GM18511 (cell line): Measurements from ENCODE around the gene MGAT5.
"Not testable (repeated sequence)": the region's sequence is repeated elsewhere in the genome, so short reads cannot be mapped to it uniquely, and the experiment has no call there.

ENCODE experiments used
- ATAC-seq: cut with Tn5 transposase; IDR thresholded peaks from one replicate; pipeline ENCODE4 v1.9.1; 2021; ENCODE audit warnings: mild to moderate bottlenecking, moderate library complexity; ENCODE audit not compliant: unreplicated experiment

The MGAT5 gene

DNA sequence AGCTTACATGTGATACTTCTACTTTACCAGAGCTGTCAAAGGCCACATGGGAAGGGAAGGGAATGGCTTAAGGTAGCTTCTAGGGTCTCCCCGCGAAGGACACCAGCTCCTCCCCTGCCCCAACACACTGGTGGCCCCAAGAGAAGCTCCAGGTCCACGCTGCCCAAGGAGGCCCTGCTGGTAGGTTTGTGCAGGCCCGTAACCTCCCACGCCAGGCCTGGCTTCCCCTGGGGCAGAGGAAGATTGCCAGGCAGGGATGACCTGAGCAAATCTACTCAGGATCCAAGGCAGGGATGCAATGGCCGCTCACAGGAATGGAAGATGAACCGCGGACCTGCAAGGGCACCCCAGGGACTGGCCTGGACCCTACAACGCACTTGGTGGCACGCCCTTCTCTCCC lies 205.1 kb downstream of the MGAT5 start:
- no peak for ATAC-seq

DNA sequence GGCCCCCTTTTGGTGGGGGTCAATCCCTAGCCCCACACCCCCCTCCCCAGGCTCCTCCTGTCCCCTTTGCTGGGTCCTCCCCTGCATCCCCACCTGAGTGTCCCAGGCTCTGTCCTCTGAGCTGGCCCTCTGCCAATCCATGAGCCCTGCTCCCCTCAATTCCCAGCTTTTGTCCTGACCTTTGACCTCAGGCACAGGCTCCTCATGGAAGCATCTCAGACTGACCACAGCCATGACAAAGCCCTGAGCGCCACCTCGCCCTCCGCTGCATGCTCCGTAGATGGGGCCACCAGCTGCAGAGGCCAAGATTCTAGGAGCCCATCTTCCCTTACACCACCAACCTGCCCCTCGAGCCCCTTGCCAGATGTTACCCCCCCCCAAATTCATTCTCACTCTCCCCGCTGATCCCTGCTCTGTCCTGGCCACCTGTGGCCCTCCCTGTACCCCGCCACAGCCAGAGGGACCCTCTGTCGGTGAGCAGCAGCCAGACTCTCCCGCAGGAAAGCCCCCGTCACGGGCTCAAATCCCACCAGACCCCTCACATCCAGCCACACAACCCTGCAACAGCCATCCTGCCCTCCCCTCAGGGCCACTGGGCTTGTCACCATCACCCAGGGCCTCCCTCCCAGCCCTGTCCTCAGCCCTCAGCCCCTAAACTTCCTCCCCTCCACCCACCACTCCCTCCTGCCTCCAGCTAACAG lies 206.0 kb downstream of the MGAT5 start:
- ATAC-seq = no peak

DNA sequence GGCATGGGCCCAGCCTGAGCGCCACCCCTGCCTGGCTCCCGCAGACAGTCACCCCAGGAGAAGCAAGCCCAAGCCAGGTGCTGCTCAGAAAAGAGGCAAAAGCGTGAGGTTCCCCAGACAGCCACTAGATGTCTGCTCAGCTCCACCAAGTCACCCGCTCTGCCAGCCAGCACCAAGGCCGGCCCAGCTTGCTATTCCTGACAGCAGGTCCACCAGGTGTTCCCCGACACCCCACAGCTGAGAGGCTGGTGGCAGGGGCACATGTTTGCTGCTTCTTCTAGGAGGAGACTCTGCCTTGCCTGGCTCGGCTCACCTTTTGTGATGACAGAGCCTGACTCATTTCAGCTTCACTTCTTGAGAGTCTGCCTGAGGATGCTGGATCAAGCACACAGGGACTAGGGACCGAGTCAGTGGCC lies 206.7 kb downstream of the MGAT5 start:
- ATAC-seq = peak; percentile 91

DNA sequence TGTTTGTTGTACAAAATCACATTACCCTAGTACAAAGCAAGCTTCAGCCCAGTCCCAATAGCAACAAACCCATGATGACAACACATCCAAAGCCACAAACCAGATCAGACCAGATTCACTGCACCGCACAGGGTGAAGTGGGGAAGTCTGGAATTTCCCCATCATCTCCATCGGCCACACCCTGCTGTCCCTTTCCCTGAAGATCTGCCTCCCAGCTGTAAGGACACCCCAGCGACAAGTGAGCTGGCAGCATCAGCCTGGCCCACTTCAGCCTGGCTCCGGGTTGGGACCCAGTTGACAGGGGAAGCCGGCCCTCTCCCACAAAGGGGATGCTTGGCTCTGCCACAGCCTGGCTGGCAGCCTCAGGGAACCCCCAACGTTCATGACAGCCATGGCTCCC lies 207.6 kb downstream of the MGAT5 start:
- ATAC-seq = no peak

DNA sequence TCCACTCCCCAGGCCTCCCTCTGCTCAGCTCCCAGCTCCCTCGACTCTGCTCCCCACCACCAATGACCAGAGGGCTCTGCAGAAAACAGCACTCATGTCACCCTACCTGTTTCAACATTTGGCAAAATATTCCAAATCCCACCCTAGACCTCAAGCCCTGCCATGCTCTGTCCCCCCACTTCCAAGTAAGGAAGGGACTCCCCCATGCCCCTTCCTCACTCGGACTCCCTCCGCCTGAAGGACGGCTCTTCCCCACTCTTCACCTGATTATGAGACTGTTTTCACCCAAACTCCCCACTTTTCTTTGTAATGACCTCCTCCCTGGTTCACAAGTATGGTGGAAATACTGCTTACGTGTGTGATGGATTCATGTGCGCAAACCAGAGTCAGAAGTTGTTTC lies 208.4 kb downstream of the MGAT5 start:
- ATAC-seq = no peak

DNA sequence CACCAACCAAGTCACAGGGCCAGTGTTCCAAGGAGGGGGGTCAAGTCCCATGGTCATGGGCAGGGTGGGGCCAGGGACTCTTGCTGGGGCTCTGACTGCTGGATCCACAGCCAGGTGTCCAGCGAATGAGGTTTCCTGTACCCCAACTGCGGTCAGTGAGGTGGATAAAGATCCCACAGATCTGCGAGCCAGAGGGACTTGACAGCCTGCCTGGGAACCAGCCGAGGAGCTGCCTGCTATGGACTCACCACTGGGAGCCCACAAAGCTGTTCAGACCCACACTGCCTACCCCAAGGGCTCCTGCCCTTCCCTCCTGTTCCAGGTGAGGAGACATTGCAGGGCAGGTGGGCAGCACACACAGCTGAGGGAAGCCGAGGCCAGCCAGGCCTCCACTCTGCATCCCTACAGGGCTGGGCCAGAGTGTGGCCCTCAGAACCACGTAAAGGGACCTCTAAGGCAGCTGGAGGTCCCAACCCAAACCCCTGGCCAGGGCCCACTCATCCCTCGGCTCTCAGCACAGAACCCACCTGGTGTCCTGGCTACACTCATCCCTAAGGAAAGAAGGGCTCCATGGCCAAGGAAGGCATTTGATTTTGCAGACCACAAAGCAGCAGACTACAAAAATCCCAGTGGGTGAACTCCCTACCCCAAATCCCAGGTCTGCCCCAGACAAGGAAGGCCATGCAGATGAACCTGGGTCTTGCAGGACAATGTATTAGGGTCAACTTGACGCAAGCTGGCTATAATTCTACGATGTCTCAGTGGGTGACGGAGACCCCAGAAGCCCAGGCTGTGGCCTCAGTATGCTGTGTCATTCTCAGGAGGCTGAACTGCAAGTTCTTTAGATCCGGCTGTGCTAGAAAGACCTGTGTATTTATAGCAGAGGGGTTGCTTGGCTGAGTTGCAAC lies 209.2 kb downstream of the MGAT5 start:
- no peak for ATAC-seq

DNA sequence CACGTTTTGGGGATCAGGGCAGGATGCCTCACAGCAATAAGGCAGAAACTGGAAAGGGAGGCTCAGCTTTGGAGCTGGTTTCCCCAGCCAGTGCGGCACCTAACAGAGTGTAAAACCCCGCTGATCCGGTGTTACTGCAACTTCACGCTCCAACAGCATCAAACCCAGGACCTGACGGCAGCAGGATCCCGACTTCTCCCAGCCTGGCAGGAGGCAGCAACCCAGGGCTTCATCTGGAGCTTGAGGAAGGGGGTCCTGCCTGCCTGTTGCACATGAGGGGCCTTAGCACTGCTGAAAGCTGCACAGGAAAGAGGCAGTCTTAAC lies 209.8 kb downstream of the MGAT5 start:
- no peak for ATAC-seq

DNA sequence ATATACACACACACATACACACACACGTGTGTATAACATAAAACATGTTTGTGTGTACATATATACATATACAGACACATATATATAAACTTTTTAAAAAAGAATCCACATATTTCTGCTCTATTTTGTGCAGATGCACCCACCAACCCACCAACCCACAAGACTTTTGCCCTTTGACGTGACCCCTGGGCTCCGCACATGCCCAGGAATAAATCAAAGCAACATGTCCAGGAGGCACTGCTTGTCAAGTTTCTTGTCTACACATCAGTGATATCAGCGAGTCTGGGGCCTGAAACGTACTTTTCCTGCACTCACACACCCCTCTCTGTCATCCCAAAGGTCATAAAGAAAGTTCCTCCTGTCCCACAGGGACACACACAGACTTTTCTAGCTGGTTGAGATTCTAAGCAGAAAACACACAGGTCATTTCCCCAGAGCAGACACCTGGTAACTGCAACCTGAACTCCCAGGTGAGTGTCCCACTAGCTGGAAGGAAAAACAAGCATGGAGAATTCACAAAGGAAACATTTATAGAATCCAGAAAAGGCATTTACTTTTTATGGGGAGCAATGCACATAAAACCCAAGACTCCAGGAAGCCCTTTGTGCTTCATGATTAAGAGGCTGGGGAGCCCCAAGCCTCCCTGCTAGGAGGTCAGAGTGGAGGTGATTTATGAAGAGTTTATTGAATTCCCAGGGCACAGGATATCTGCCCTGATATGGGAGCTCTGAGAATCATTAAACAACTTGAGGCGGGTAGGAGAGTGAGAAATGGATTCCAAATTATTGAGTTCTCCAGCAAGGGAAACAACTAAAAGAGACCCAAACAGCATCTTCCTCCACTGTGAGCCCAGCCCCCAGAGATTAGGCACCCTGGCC lies 211.6 kb downstream of the MGAT5 start:
- ATAC-seq = no peak

DNA sequence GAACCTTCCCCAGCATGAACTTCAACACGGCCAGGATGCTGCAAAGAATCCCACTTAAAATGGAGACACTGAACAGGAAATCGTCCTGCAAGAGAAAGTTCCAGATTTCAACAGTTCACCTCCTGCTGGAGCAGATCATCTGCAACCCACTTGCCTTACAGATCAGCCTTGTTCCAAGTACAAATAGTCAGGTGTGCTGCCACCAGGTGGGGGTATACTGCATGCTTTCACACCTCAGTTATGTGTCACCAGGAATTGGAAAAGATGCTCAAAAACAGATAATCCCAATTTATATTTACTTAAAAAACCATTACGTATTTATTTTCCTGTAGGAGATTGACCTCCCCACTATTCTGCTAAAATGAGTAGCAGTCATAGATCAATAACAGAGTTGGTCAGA lies 212.3 kb downstream of the MGAT5 start:
- ATAC-seq = no peak

DNA sequence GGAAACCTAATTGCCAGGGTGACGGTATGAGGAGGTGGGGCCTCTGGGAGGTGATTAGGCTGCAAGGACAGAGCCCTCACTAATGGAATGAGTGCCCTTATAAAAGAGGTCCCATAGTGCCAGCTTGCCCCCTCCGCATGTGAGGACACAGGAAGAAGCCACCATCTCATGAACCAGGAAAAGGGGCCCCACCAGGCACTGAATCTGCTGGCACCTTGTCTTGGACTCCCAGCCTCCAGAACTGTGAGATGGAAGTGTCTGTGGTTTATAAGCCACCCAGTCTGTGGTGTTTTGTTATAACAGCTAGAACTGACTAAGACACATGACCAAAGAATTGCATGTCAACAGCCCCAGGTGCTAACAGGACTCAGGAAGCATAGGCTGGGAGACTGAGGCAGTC lies 214.3 kb downstream of the MGAT5 start:
- no peak for ATAC-seq

DNA sequence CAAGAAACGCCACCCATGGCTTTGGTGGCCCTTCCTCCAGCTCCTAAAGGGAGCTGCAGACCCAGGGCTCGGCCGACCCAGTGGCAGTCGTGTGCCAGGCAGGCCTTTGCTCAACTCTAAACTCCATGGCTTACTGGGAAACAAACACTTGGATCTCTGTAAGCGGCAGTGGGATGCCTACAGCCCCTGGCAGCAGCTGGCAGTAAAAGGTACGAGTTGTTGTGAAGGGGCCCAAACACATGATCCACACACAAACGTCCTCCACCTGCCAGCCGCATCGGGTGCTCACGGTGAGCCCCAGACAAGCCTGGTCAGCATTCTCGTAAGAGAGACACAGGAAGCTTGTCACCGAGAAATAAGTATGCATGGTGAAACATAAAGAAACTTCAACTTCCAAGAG lies 214.9 kb downstream of the MGAT5 start:
- no peak for ATAC-seq

DNA sequence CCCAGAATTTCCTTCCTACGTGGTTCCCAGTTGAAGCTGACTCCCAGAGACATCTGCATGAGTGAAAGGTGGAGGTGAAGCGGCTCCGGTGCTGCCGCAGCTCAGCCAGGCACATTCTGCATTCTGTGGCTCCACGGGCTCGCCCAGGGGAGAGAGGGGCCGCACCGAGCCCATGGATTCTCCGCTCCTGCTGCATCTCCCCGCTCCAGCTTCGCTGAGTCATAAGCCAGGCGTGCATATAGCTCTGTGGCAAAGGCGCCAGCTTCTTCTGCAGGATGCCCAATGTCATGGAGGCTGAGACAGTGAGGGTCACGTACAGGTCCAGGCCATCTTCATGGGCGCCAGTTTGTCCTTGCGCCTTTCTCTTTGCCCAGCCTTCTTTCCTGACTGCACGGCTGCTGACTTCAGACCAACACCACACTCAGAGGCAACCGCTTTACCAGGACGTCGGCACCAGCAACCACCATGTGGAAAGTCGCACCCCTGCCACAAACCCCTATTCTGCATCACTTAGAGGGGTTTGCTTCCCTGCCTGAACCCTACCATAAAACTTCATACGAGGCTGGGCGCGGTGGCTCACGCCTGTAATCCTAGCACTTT lies 215.7 kb downstream of the MGAT5 start:
- no peak for ATAC-seq

DNA sequence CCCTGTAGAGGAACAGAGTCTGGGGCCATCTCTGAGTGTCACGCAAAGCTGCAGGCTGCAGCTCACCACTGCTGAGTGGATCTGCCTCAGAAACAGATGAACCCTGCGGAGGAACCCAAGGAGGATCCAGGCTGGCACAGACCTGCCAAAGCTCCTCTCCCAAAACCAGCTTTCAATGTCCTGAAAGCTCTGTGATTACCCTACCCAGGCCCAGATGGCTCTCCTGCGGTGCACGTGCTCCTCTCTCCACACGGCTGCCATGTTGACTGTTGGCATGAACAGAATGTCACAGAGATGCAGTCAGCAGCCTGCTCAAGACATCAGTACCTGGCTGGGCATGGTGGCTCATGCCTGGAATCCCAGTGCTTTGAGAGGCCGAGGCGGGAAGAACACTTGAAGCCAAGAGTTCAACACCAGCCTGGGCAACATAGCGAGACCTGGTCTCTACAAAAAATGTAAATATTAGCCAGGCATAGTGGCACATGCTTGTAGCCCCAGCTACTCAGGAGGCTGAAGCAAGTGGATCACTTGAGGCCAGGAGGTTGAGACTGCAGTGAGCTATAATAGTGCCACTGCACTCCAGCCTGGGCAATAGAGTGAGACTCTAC lies 216.8 kb downstream of the MGAT5 start:
- ATAC-seq = no peak

DNA sequence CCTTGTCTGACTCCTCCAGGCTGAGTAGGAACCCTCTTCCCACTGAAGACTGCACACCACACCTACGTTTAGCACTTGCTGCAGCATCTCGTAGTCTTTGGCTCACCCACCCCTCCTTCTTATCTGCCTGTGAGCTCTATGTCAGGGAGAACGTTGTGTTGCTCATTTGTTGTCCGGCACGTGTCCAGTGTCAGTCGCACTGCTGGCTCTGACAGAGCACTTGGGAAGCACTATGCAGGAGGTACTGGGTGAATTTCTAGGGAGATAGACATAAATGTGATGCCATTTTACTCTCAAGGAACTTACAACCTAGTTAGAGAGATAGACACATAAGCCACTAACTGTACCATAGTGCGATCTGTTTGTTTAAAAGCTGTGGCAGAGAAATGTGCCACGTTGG lies 223.1 kb downstream of the MGAT5 start:
- not testable (repeated sequence) for ATAC-seq

DNA sequence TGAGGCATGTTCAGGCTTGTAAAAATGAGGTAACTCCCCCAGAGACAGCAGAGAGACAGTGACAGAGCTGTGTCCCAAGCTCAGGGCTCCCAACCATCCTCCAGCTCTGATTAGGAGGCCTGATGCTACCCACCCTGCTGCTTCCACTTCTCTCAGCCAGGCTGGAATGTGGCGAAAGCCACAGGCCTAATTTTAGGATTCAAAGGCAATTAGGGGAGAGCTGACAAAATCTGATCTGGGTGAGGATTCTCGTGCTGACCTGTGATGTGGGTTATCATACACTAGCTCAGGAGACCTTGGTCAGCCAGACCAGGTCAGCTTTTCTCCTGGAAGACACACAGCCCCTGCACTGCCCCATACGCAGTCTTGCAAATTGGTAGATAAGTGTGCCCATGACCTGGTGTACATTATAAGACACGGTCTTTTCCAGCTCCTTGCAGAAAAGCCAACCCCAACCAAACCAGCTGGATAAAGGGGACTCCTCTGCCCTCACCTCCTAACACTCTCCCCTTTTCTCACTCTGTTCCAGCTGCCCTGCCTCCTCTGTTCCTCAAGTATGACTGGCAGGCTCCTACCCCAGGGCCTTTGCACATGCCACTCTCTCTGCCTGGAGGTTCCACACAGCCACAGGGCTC lies 225.9 kb downstream of the MGAT5 start:
- no peak for ATAC-seq

DNA sequence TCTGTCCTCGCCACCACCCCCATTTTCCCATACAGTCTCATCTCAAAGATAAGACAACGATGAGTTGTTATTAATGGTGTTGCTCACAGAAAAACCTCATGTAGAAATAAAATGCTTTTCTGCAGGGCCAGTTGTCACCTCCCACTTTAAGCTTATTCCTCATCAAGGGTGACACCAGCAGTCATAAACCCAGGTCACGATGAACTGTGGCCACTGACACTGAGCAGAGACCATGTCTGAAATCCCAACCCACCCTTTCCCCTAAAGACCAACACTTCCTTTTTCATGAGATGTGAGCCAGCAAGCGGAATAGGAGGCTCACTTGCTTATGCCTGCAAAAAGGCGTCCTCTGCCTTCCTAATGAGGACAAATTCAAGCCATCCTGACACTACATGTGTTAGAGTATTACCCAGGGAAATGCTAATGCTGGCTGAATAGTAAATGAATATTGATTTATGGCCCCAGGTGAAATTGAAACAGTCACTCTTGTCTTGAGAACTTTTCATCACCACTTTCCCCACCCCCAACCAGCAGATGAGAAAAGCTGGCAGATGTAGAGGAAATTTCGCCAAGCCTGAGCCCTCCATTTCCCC lies 228.4 kb downstream of the MGAT5 start:
- no peak for ATAC-seq

DNA sequence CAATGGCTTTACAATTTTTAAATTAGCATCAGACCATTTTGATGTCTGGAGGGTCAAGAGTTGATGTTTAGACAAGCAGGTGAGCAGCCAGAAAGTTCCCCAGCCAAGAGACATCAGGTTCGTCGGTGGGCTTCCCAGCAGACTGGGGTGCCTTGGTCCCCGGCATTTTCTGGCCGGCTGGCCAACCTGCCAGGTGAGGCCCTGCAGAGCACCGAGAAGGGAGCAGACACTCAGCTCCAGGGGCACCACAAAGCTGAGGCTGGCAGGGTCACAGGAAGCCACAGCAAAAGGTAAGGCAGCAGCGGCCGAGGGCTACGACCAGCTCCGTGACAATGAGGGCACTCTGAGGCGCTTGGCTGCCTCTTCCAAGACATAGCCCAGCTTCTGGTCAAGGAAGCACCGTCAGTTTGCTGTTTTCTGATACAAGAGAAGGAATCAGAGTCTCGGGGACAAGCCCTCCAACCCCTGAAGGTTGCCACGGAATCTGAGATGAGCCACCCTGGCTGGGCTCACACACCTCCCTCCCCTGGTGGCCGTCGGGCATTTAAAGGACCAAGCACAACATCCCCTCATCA lies 229.0 kb downstream of the MGAT5 start:
- ATAC-seq = no peak

DNA sequence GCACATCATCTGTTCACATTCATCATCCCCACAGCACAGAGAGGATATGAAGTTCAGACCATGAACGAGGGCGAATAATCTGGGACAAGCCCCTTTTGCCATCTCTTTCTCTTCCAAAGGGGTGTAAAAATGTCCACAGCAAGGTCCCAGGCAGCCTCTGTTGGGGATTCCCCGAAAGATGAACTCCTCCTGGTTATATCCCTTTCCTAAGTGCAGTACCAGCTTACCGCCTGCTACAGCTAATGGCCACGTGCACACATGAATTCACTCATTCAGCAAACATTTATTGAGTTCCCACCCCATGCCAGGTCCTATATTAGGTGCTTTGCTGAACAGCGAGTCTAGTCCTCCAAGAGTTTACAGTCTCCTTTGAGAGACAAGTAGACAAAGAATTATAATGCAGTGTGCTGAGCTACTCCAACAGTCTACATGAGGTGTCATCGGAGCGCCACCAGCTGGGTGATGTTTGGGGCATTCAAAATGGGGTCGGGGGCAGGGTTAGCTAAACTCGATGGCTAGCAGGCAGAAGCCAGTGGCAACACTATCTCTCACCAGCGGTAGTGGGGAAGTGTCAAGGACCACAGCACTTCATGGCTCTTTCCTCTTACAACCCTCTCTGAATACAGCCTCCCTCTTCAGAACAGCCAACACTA lies 236.0 kb downstream of the MGAT5 start:
- ATAC-seq = no peak

DNA sequence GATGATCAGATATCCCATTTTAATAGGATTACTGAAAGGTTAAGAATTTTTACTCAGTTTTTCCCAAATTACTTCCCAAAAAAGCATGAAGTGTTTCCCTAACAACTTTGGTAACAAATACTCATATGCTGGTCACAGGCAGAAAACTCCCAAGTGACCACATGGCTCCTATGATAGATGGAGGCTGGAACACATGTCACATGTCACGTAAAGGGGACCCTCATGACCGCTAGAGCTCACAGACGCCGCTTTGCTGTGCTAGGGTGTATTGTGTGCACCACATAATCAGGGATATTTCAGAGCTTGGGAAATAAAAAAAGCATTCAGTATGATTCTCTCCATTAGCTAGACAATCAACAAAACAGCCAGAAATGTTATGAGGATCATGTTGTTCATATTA lies 236.7 kb downstream of the MGAT5 start:
- no peak for ATAC-seq
